ENCODE results near the gene KRT13. TPM values are rescaled to one million over a fixed set of nuclear protein-coding genes. Genes with fewer than 3 reads are reported as not detected.
A peak's percentile ranks its signal among the peaks of the same experiment; 100 is the strongest.

KRT13 gene
- total RNA-seq, 1 donor from 2014 or later, result not detected

DNA sequence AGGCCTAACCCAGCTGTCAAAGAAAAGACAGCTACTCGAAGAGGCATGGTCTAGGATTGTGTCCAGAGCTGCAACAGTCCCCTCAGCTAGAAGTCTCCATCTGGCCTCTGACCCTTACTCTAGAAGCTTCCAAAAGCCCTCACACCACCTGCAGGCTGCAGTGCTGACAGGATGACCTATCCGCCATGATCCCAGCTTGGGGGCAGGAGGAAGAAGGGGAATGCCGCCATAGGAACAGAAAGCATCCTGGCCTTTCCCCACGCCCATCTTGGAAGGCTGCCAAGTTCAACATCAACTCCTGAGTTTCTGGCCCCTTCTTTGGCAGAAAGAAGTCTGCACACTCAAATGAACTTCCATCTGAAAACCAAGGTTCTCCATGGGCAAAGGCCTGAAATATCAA is 12.6 kb downstream of the KRT13 start:
- Mint-ChIP-seq H3K27ac (ENCODE audit: unreplicated experiment) (no peak overlapping the region), H3K9me3 (no peaks in the 10 kb centered on the region), H3K36me3 (ENCODE audit: low read depth) (no peaks in the 10 kb centered on the region), H3K4me1 (peaks cover 18% of the 10 kb centered on the region), H3K27me3 (ENCODE audit: low read depth) (no peaks in the 10 kb centered on the region), H3K4me3 (no peak overlapping the region)
- no peak for TF ChIP-seq CTCF (conservative IDR thresholded peaks at IDR 0.05)
- DNase-seq (ENCODE audit: low read depth, low spot score), result no peak

DNA sequence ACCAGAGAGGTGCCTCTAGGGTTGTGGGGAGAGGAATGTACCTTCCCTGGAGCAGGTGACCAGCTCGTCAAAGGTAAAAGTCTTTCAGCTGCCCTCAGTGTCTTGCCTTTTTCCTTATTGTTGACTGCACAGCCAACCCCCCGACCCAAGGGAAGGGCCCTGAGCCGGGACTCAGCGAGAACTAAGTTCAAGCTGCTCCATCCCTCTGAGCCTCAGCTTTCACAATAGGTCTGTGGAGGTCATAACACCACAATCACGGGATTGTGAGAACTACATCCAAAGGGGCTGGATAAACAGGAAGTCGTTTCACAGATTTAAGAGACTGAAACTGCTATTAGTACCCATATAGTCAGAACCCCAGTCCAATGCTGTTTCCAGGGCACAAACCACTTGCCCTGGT is 13.1 kb downstream of the KRT13 start:
- peak overlapping the region; percentile 43 for H3K27ac Mint-ChIP-seq (ENCODE audit: unreplicated experiment)
- H3K36me3 Mint-ChIP-seq (ENCODE audit: low read depth), result no peaks in the 10 kb centered on the region
- H3K9me3 Mint-ChIP-seq, result no peaks in the 10 kb centered on the region
- H3K27me3 Mint-ChIP-seq (ENCODE audit: low read depth), result no peaks in the 10 kb centered on the region
- no peak for TF ChIP-seq CTCF (conservative IDR thresholded peaks at IDR 0.05)
- no peak for DNase-seq (ENCODE audit: low read depth, low spot score)
- H3K4me1 Mint-ChIP-seq, result peaks cover 18% of the 10 kb centered on the region
- H3K4me3 Mint-ChIP-seq, result no peak overlapping the region

DNA sequence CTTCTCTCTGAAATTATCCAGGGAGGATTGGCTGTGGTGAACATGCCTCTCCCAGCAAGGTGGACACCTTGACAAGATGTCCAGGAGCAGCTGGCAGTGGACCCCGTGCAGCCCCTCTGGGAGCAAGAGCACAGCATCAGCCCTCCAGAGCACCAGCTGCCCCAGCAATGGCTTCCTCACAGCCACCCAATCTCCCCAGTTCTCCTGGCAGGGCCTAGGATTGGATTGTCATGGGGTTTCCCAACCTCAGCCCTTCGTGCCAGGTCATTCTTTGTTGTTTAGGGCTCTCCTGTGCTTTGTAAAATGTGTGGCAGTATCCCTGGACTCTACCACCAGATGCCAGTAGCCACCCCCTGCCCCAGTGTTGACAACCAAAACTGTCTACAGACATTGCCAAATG is 13.9 kb downstream of the KRT13 start:
- no peak for TF ChIP-seq CTCF (conservative IDR thresholded peaks at IDR 0.05)

GRCh38 chr17:41490000-41490990 is 15.1 kb downstream of the KRT13 start:
- DNase-seq (ENCODE audit: low read depth, low spot score), result no peak
- H3K4me3 Mint-ChIP-seq, result no peak overlapping the region
- peak overlapping the region; percentile 57 for H3K27ac Mint-ChIP-seq (ENCODE audit: unreplicated experiment)
- H3K36me3 Mint-ChIP-seq (ENCODE audit: low read depth), result no peaks in the 10 kb centered on the region
- peaks cover 14% of the 10 kb centered on the region for H3K4me1 Mint-ChIP-seq
- H3K27me3 Mint-ChIP-seq (ENCODE audit: low read depth), result no peaks in the 10 kb centered on the region
- TF ChIP-seq CTCF (conservative IDR thresholded peaks at IDR 0.05), result no peak
- H3K9me3 Mint-ChIP-seq, result no peaks in the 10 kb centered on the region

More for the DNA sequence above, 13.9 kb downstream of the KRT13 start:
- Mint-ChIP-seq H3K4me3 (no peak overlapping the region), H3K27ac (ENCODE audit: unreplicated experiment) (no peak overlapping the region), H3K9me3 (no peaks in the 10 kb centered on the region), H3K27me3 (ENCODE audit: low read depth) (no peaks in the 10 kb centered on the region), H3K36me3 (ENCODE audit: low read depth) (no peaks in the 10 kb centered on the region), H3K4me1 (peaks cover 17% of the 10 kb centered on the region)
- DNase-seq (ENCODE audit: low read depth, low spot score), result no peak

- TF ChIP-seq CTCF (conservative IDR thresholded peaks at IDR 0.05), result no peak
- DNase-seq (ENCODE audit: low read depth, low spot score), result no peak
- H3K27me3 Mint-ChIP-seq (ENCODE audit: low read depth), result no peaks in the 10 kb centered on the region
- no peak within 1 kb of the TSS for H3K27ac Mint-ChIP-seq (ENCODE audit: unreplicated experiment)
- no peaks in the 10 kb centered on the region for H3K9me3 Mint-ChIP-seq
- no peak within 1 kb of the TSS for H3K4me3 Mint-ChIP-seq
- peaks cover 14% of the 10 kb centered on the region for H3K4me1 Mint-ChIP-seq
- no peaks in the 10 kb centered on the region for H3K36me3 Mint-ChIP-seq (ENCODE audit: low read depth)
Measured at GRCh38 chr17:41489531-41489930, 15.9 kb downstream of the KRT13 start, which contains the start of gene KRT36. TSS of gene KRT36 (minus strand) at chr17:41489910. CDS start at chr17:41489864, 46 bp downstream.
